GM18519 (cell line): Measurements from ENCODE around the gene FGGY.

Experiments used
- ATAC-seq: cut with Tn5 transposase; IDR thresholded peaks from one replicate; pipeline ENCODE4 v1.9.1; 2021; ENCODE audit warnings: mild to moderate bottlenecking, moderate library complexity; ENCODE audit not compliant: unreplicated experiment, low FRiP score

The FGGY gene

GRCh38 chr1:59739111-59739510 is 442.2 kb downstream of the FGGY start:
- no peak for ATAC-seq

GRCh38 chr1:59742526-59742925 is 445.6 kb downstream of the FGGY start:
- no peak for ATAC-seq

GRCh38 chr1:59743324-59744091 is 446.6 kb downstream of the FGGY start:
- ATAC-seq, result no peak

DNA sequence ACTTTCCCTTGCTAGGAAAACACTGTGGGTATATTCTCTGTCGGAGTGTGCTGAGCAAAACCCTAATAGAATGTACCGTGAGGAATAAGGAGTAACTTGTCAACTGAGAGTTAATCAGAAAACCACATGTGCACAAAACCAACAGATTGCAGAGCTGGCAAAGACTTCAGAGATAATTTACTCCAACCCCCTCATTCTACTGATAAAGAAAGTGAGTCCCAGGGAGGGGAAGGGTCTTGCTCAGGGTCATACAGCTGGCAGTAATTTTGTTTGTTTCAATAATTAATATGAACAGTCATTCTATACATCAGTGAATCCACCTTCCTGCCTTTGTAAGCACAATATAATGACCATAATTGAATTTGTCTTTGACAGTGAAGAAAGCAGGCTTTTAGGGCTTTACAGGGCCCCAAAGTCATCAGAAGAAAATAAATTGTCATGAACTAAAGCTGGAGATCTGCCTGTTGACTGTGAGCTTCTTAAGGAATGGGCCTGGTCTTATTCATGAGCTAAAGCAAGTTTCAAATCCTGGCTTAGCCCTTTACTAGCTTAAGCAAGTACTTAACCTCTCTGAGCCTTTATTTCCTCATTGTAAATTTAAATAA is 450.6 kb downstream of the FGGY start:
- ATAC-seq, result no peak

DNA sequence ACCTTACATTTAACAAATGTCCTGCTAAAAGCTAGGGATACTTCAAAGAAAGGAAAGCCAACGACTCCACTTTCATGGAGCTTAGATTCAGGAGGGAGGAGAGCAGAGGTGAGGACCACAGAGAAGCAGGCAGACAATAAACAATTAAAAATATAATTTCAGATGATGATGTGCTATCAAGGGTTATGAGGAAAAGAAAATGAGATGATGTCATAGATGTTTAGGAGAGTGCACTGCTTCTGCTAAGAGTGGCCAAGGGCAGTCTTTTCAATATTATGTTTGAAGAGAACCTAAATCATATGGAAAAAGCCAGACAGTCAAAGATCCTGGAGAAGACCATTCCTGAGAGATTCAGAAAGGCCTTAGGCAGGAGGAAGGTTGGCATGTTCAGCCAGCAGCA is 451.2 kb downstream of the FGGY start:
- ATAC-seq, result no peak

GRCh38 chr1:59750328-59751003 is 453.6 kb downstream of the FGGY start:
- no peak for ATAC-seq

DNA sequence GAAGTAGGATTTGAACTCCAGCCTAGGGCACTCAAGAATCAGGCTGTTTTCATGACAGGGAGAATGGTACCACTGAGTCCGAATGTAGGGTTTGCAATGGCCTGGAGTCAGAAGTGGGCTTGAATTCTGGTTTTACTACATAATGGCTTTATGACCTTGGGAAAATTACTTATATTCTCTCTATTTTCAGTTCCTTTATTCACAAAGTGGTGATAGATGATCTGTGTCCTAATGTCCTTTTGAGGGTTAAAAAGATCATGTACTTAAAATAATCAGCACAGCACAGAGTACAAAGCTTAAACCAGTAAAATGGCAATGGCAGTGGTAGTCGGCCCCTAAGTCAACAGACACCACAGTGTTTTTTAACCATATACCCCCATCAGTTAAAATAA is 454.1 kb downstream of the FGGY start:
- ATAC-seq, result no peak

- no peak for ATAC-seq
Measured at GRCh38 chr1:59751801-59752200, 454.9 kb downstream of the FGGY start.

GRCh38 chr1:59752556-59753414 is 455.9 kb downstream of the FGGY start:
- peak; percentile 51 for ATAC-seq

DNA sequence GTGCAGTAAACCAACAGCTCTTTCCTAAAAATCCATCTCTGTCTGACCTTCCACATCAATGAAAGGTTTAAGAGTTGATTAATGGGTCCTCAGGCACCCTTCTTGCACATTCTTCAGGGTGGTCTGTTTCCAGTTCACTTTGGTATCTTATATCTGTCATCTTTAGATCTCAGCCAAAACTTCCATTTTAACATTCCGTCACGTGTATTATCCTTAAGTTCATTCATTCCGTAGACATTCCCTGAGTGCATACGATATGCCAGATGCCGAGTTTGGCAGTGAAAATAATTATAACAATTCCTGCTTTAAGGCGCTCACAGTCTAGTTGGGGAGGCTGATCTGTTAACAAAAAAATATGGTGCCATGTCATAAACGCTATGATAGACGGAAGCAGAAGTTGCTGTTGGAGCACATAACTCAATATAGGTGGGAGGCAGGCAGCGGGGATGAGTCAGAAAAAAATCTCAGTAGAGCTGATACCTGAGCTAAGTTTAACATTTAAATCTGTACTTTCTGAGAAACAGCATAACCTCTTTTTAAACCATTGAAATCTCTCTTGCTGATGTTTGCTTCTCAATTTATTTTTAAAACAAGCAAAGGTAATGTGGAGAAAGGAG is 458.3 kb downstream of the FGGY start:
- no peak for ATAC-seq

- ATAC-seq, result no peak
Measured at GRCh38 chr1:59757197-59757747, 460.4 kb downstream of the FGGY start.

- peak; percentile 70 for ATAC-seq
Measured at GRCh38 chr1:59759156-59759925, 462.4 kb downstream of the FGGY start.

DNA sequence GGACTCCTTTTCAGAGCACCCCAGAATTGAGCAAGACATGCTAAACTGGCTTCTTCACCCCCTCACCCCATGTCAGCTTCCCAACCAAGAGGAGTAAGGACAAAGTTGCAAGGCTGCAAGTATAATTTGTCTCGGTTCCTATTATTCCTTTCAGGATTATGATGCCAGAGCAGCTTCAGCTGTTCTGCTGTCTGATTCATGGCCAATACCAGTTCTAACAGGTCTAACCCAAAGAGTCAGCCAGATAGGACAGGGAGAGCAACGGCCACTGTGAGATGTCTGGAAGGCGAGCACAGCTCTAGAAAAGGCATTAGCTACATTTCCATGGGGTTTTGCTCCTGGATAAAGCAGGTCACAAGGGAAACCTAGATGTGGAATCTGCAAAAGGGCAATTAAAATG is 464.5 kb downstream of the FGGY start:
- no peak for ATAC-seq

- no peak for ATAC-seq
Measured at GRCh38 chr1:59763418-59763817, 466.5 kb downstream of the FGGY start.

DNA sequence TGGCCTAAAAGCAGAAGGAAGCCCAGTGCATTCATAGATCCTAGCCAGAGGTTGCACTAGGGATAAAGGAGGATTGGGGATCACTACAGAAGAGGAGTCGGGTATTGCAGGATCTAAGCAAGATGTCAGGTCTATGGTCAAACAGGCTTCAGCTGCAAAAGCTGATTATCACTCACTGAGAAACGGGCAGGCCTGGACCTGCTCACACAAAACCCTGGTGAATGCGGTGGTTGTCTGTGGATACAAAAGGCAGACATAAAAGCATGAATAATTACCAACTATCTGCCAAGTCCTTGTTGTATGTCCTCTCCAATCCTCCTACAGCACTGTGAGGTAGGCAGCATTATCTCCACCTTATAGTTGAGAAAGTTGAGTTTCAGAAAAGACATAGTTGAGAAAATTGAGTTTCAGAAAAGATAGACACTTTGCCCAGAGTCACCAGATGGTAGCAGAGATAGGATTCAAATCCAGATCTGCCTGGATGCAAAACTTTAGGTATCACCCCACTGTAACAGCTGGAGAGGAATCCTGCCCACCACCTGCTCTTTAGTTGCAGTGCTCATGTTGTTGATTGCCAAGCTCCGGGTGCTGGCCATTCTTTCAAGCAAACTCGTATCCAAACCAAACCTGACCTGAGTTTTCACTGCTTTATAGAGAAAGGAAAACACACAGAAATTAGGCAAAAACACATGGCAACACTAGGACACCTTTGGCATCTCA is 468.3 kb downstream of the FGGY start:
- ATAC-seq, result no peak

GRCh38 chr1:59766227-59766855 is 469.4 kb downstream of the FGGY start:
- ATAC-seq, result no peak

- ATAC-seq, result no peak
Measured at GRCh38 chr1:59767119-59767518, 470.2 kb downstream of the FGGY start.
